K562 (cell line): ENCODE results near the gene MAP4. TPM values are rescaled to one million over a fixed set of nuclear protein-coding genes. Genes with fewer than 3 reads are reported as not detected.

Experiments used
- ATAC-seq: fragments of 200-7000 bp; cut with Tn5 transposase; 3 replicates; pipeline ENCODE4 v1.9.1; 2020; ENCODE audit warnings: moderate library complexity
- BruUV-seq: library from RNA; stranded (reverse); fragments of 400-500 nt; replicated peaks from 2 replicates; lab custom pipeline; 2021; lab: Mats Ljungman, UMichigan
- CTCF ChIA-PET: fragments of 300-600 bp; formaldehyde crosslinking; extraction: SDS; loops from one replicate; lab custom pipeline; 2021; ENCODE audit warnings: low intra/inter-chr PET ratio; lab: Yijun Ruan, JAX
- POLR2A ChIA-PET: fragments of 300-600, 350-650 bp; sonication (Branson Sonifier 250); formaldehyde crosslinking; extraction: SDS; loops from one replicate; lab custom pipeline; 2021; ENCODE audit warnings: antibody characterized with exemption, inconsistent platforms; lab: Yijun Ruan, JAX
- DNase-seq, 4 experiments: peaks; one replicate each; pipeline versions ENCODE4 v3.0.0 to v3.0.0-alpha.2; 2011 to 2018; ENCODE audit warnings: low spot score in 3 of 4, mixed read lengths in 3 of 4; ENCODE audit errors: extremely low read depth in 1 of 4
- FAIRE-seq: peaks from 2 replicates; lab custom pipeline; 2011; peaks lifted over from hg19 to GRCh38; lab: Jason Lieb, UNC
- H2AFZ ChIP-seq: 2 replicates; pipeline ENCODE4 v1.6.0; 2011; ENCODE audit warnings: low read depth, low read length, control low read depth, inconsistent platforms
- H3K27ac ChIP-seq: fragments of 200-600 bp; 3 replicates; pipeline ENCODE4 v1.8.0; 2011; ENCODE audit warnings: low read depth, mild to moderate bottlenecking, control low read depth, inconsistent platforms, low read length, moderate library complexity, mixed read lengths; ENCODE audit errors: extremely low read depth
- H3K27me3 ChIP-seq, 2 experiments: fragments of 300-600 bp in 1 of 2; 2 replicates in 1 of 2; 3 replicates in 1 of 2; pipeline versions ENCODE4 v1.6.0 to v1.8.0; 2011; ENCODE audit warnings: inconsistent platforms in 2 of 2, low read length in 2 of 2, mild to moderate bottlenecking in 1 of 2, mixed read lengths in 1 of 2, moderate library complexity in 1 of 2; ENCODE audit not compliant: control insufficient read depth in 2 of 2, insufficient read depth in 2 of 2
- H3K36me3 ChIP-seq: fragments of 300-600 bp; 3 replicates; pipeline ENCODE4 v1.8.0; 2011; ENCODE audit warnings: mild to moderate bottlenecking, low read length, inconsistent platforms; ENCODE audit not compliant: control insufficient read depth, insufficient read depth
- H3K4me1 ChIP-seq, 2 experiments: fragments of 200-600 bp in 1 of 2; replicated peaks in 1 of 2; 2 replicates in 1 of 2; 3 replicates in 1 of 2; pipeline versions ENCODE4 v1.5.1 to v1.8.0; 2011; ENCODE audit warnings: inconsistent platforms in 2 of 2, low read length in 2 of 2, mild to moderate bottlenecking in 1 of 2, mixed read lengths in 1 of 2, moderate library complexity in 1 of 2; ENCODE audit not compliant: control insufficient read depth in 2 of 2, insufficient read depth in 2 of 2
- H3K4me2 ChIP-seq: 2 replicates; pipeline ENCODE4 v1.6.1; 2011; ENCODE audit warnings: low read length, control low read depth, inconsistent platforms, mixed read lengths; ENCODE audit not compliant: insufficient read depth
- H3K4me3 ChIP-seq: fragments of 200-600 bp; sonication (generic), shearing (Covaris generic); 2 replicates; pipeline ENCODE4 v1.5.1; 2016; ENCODE audit warnings: control low read depth, inconsistent platforms
- H3K79me2 ChIP-seq: fragments of 200-600 bp; 3 replicates; pipeline ENCODE4 v1.8.0; 2011; ENCODE audit warnings: low read length, inconsistent platforms; ENCODE audit not compliant: control insufficient read depth, insufficient read depth
- H3K9ac ChIP-seq, 2 experiments: 2 replicates each; pipeline versions ENCODE4 v1.6.0 to v1.6.1; 2011; ENCODE audit warnings: low read depth in 2 of 2, low read length in 2 of 2, control low read depth in 1 of 2, inconsistent platforms in 1 of 2, mild to moderate bottlenecking in 1 of 2, mixed read lengths in 1 of 2; ENCODE audit not compliant: insufficient read depth in 1 of 2
- H3K9me1 ChIP-seq: one replicate; pipeline ENCODE4 v1.6.0; 2011; ENCODE audit warnings: inconsistent platforms, mild to moderate bottlenecking, low read length, moderate library complexity; ENCODE audit not compliant: control insufficient read depth, insufficient read depth
- H3K9me3 ChIP-seq: replicated peaks from 2 replicates; pipeline ENCODE4 v1.5.1; 2011; ENCODE audit warnings: low read depth, low read length, inconsistent platforms; ENCODE audit not compliant: control insufficient read depth, insufficient read depth
- H4K20me1 ChIP-seq: replicated peaks from 2 replicates; pipeline ENCODE4 v1.6.1; 2011; ENCODE audit warnings: low read length, inconsistent platforms, mixed read lengths; ENCODE audit not compliant: control insufficient read depth, insufficient read depth
- ELF4 ChIP-seq: fragments of 450-650 bp; formaldehyde crosslinking; IDR thresholded peaks from 2 replicates; pipeline ENCODE4 v1.4.0; 2022; ENCODE audit warnings: missing genetic modification characterization
- HNRNPUL1 ChIP-seq: fragments of 200-400 bp; formaldehyde crosslinking; IDR thresholded peaks from 2 replicates; pipeline ENCODE4 v1.6.1; 2017; ENCODE audit warnings: low read length
- IRF2 ChIP-seq: sonication (generic); formaldehyde crosslinking; IDR thresholded peaks from 2 replicates; pipeline ENCODE4 v1.8.1; 2022; ENCODE audit warnings: mild to moderate bottlenecking, missing genetic modification reagents
- LCOR ChIP-seq: sonication (generic); formaldehyde crosslinking; IDR thresholded peaks from 2 replicates; pipeline ENCODE4 v1.8.0; 2022; ENCODE audit warnings: mild to moderate bottlenecking, missing genetic modification reagents
- MAFF ChIP-seq: IDR thresholded peaks from 2 replicates; pipeline ENCODE4 v1.6.1; 2012; ENCODE audit warnings: low read length, improper control_type of control experiment
- RBBP5 ChIP-seq: fragments of 200-600 bp; sonication (generic); IDR thresholded peaks from 2 replicates; pipeline ENCODE4 v1.6.1; 2012; ENCODE audit warnings: borderline replicate concordance, mild to moderate bottlenecking, low read length, control low read depth, inconsistent platforms; ENCODE audit not compliant: insufficient read depth, poor library complexity, severe bottlenecking
- RBFOX2 ChIP-seq: fragments of 200-400 bp; formaldehyde crosslinking; IDR thresholded peaks from 2 replicates; pipeline ENCODE4 v1.6.1; 2017; ENCODE audit warnings: low read depth, mild to moderate bottlenecking, low read length, moderate library complexity
- ZNF609 ChIP-seq: sonication (generic); formaldehyde crosslinking; IDR thresholded peaks from 2 replicates; pipeline ENCODE4 v1.8.1; 2023; ENCODE audit warnings: missing genetic modification reagents, mild to moderate bottlenecking, borderline replicate concordance
- WGBS: fragments of 100-300 bp; shearing (Covaris generic); methylation state at CpG from one replicate; pipeline ENCODE4 v1.1.6; 2016; ENCODE audit warnings: low coverage, mixed read lengths; ENCODE audit not compliant: insufficient coverage; ENCODE audit errors: missing lambda C conversion rate; 5-methylcytosine and 5-hydroxymethylcytosine counted together
- in situ Hi-C: fragments of 300-500 bp; cut with MboI; formaldehyde crosslinking; loops from 4 replicates; pipeline ENCODE4 v1.15.0; 2018; ENCODE audit warnings: inconsistent platforms, mixed read lengths
- intact Hi-C: fragments of 100-400 bp; cut with micrococcal nuclease; formaldehyde crosslinking; loops from 2 replicates; pipeline ENCODE4 v1.14.2; 2022
- polyA plus RNA-seq, 8 experiments: library from polyadenylated mRNA; depleted of rRNA in 4 of 8; stranded (reverse) in 5 of 8; unstranded in 3 of 8; fragments of >200 nt; fragmentation: Nextera tagmentation in 2 of 8; fragmentation: Illumina TruSeq in 1 of 8; extraction: Ambion mirVana in 2 of 8; extraction: Trizol in 1 of 8; gene quantifications; 2 replicates each; pipeline versions ENCODE4 v1.2.1 to v1.2.3, GENCODE V29; 2011 to 2014; ENCODE audit warnings: inconsistent platforms in 1 of 8, missing spikeins in 1 of 8
- total RNA-seq, 7 experiments: library from RNA; depleted of rRNA in 6 of 7; stranded (reverse); fragments of >200 nt in 6 of 7; fragmentation: Illumina TruSeq in 2 of 7; extraction: Trizol in 2 of 7; gene quantifications; 2 replicates each; pipeline versions ENCODE4 v1.2.1 to v1.2.3, GENCODE V29; 2011 to 2021; ENCODE audit warnings: low replicate concordance in 1 of 7
- TF ChIP-seq, protein P1 (sequence below): sonication (generic); formaldehyde crosslinking; IDR thresholded peaks from 2 replicates; pipeline ENCODE4 v1.8.0; 2022; ENCODE audit warnings: mild to moderate bottlenecking, missing genetic modification reagents

The MAP4 gene
- total and polyA plus RNA-seq, 9 of the 15 experiments (the other 6 are each of a cell fraction or from before 2014, with no cell fraction given), result 13.3 to 141 (median 36.8) TPM

DNA sequence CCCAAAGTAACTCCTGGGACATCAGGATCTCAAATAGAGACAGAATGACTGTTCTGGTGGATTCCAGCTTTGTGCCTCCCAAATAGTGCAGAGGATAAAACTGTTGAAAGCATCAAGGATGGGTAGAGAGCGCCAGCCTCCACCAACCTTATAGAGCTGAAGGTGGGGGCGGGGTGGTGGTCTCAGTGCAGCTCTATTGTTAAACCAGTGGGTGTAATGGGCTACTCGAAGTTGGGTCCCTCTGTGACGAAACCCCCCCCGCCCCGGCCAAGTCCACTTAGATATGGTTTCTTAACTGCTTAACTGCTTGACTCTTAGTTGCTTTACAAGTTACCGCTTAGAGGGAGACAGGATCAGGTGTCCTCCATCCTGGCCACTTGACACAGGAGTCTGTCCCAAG is 190.6 kb downstream of the MAP4 start (continued):
- TF ChIP-seq RBBP5, result no peak
- TF ChIP-seq ELF4 (CRISPR knock-in tag), result no peak
- no peak for TF ChIP-seq RBFOX2
- TF ChIP-seq, protein P1, sequence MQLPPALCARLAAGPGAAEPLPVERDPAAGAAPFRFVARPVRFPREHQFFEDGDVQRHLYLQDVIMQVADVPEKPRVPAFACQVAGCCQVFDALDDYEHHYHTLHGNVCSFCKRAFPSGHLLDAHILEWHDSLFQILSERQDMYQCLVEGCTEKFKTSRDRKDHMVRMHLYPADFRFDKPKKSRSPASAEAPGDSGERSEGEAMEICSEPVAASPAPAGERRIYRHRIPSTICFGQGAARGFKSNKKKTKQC (CRISPR knock-in tag), result no peak
- TF ChIP-seq HNRNPUL1, result 0 out of 2 replicates have a peak, but pooled peaks have one; percentile 32

DNA sequence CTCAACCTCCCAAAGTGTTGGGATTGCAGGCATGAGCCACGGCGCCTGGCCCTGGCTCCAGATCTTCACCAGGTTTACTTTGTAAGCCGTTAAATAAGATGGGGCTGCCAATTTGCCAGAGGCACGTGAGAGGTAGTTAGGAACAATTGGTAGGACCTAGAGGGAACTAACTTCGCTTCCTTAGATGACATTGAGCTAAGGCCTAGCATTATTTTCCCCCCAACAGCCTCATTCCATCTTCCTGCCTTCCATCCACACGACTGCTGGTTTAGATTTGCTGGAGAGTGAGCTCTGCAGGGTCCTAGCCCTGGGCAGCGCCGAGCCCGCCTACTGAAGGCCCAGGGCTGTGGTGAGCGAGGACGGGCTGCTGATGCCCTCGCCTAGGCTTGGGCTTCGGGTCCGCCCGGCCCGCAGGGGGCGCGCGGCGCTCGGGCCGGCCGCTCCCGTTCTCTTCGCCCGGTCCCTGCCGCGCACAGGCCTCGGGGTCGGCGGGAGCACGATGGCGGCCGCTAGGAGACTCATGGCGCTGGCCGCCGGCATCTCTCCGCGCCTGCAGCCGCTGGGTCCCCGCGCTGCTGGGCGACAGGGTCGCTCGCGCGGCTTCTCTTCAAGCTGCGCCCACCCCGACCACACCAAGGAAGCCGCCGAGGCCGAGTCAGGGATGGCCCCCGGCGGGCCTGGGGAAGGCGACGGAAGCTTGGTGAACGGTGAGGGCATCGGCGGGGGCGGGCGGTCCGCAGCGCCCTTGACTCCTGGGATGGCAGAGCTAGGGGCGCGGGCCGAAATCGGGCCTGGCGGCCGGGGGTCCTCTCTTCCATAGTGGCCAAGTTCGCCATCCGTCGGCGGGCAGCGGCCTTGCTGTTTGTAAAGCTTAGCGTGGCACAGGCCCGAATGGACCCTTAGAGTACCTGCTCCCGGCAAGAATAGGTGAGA is 191.4 kb downstream of the MAP4 start:
- Histone ChIP-seq H3K4me1 (peaks cover 14 to 18% of the 10 kb centered on the region in 2 experiments; a peak in 4 of 5 replicates), H3K9ac (peak overlapping the region; percentile 95), H3K9me3 (no peaks in the 10 kb centered on the region), H3K27ac (peak overlapping the region; percentile 92), H4K20me1 (0 out of 2 replicates have a peak, but pooled peaks cover 5% of the 10 kb centered on the region), H3K4me2 (peak overlapping the region; percentile 99), H3K27me3 (no peaks in the 10 kb centered on the region), H3K9me1 (no peaks in the 10 kb centered on the region), H2AFZ (peak overlapping the region; percentile 98), H3K36me3 (peaks cover 37% of the 10 kb centered on the region), H3K4me3 (peak overlapping the region; percentile 90), H3K79me2 (peaks cover 43% of the 10 kb centered on the region)
- 3% methylated on average over 77 of the region's 77 CpGs for WGBS
- intact Hi-C loops, result loop anchor here (2.0 kb wide), 1 partner anchor 22 kb away; the partner anchor contains the start of gene DHX30
- peak; percentile 93 to 98 (median 96) for DNase-seq
- peak; percentile 73 for FAIRE-seq
- POLR2A ChIA-PET, result interaction anchor here (0.6 to 5.3 kb wide), 18 partner anchors 9 to 531 kb away, joined by 3 to 54 read pairs (median 6); no protein-coding TSS in a partner anchor
- in situ Hi-C loops, result loop anchor here (25.0 kb wide), 1 partner anchor 1412 kb away; no protein-coding TSS in a partner anchor
- ATAC-seq, result peak; percentile 99
- BruUV-seq, result no TSS peak
- CTCF ChIA-PET, result interaction anchor here (0.5 to 3.2 kb wide), 7 partner anchors 21 to 339 kb away, joined by 3 to 13 read pairs (median 3); no protein-coding TSS in a partner anchor
- peak; percentile 17; the same call in 1 of the 2 replicates for TF ChIP-seq ZNF609 (CRISPR knock-in tag)
- TF ChIP-seq LCOR (CRISPR knock-in tag), result peak; percentile 73; the same call in 1 of the 2 replicates
- TF ChIP-seq IRF2 (CRISPR knock-in tag), result no peak
- TF ChIP-seq MAFF, result no peak
